AG04450 (cell line): ENCODE data around the gene MAML2. TPM values are rescaled to one million over a fixed set of nuclear protein-coding genes. Genes with fewer than 3 reads are reported as not detected.

ENCODE experiments used
- CTCF ChIA-PET: fragments of 300-600, 350-600 bp; formaldehyde crosslinking; extraction: SDS; loops from one replicate; lab custom pipeline; 2022; ENCODE audit warnings: antibody characterized with exemption, inconsistent platforms; lab: Charles Lee
- POLR2A ChIA-PET: fragments of 350-600 bp; formaldehyde crosslinking; extraction: SDS; loops from one replicate; lab custom pipeline; 2021; ENCODE audit warnings: antibody characterized with exemption, inconsistent platforms; lab: Yijun Ruan, JAX
- DNase-seq: peaks from one replicate; pipeline ENCODE4 v3.0.0-alpha.2; 2011; ENCODE audit warnings: low read depth, low spot score
- H3K27ac ChIP-seq: one replicate; pipeline ENCODE4 v1.5.1; 2012; ENCODE audit warnings: low read depth, low read length, control low read depth
- H3K27me3 ChIP-seq: one replicate; pipeline ENCODE4 v1.6.0; 2012; ENCODE audit warnings: low read length; ENCODE audit not compliant: control insufficient read depth, insufficient read depth
- H3K4me3 ChIP-seq: 2 replicates; pipeline ENCODE4 v1.5.1; 2011; ENCODE audit warnings: mild to moderate bottlenecking, low read depth, low read length, control low read depth
- H3K9me3 ChIP-seq: 2 replicates; pipeline ENCODE4 v1.5.1; 2012; ENCODE audit warnings: low read length; ENCODE audit not compliant: control insufficient read depth, insufficient read depth
- polyA minus RNA-seq: library from RNA; depleted of rRNA, polyadenylated mRNA; stranded (reverse); fragments of >200 nt; gene quantifications from 2 replicates; pipeline ENCODE4 v1.2.3, GENCODE V29; 2011; rRNA and poly(A)+ RNA removed
- polyA plus RNA-seq: library from polyadenylated mRNA; depleted of rRNA; stranded (reverse); fragments of >200 nt; gene quantifications from 2 replicates; pipeline ENCODE4 v1.2.3, GENCODE V29; 2011; rRNA removed
- TF ChIP-seq, protein P1 (sequence below): IDR thresholded peaks from 2 replicates; pipeline ENCODE4 v1.5.1; 2011; ENCODE audit warnings: low read depth, low read length, control low read depth, inconsistent platforms

MAML2 gene
- 23.0 TPM in 2 replicates for polyA plus RNA-seq
- polyA minus RNA-seq, result 55.4 and 56.9 TPM in 2 replicates

DNA sequence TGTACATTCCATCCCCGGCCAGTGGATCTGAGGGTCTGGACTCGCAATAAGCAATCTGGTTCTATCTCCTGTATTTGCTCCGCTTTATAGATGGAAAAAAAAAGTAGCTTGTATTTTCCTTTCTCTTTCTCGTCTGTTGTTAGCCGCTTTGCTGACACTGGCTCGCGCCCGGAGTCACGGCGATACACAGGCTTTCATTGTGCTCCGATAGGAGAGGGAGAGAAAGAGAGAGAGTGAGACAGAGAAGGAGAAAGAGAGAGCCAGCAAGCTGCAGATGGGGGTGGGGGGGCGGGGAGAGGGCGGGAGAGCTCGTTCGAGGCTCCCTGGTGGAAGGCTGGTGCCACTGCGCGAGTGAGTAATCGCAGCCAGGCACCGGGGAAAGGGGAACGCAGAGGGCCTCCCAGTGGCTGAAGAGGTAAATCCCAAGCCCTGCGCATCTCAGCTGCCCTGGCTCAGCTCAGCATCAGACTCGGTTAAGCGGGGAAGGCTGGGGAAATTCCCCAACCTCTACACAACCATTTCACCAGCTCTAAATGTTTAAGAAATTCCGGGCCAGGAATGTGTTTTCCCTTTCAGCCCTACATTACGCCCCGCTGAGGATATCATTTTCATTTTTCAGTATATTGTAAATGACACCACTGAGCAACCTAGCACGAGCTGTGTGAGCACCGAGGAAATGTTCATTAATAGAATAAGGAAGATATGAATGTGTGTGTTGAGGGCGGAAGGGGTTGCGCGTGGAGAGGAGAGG is at the start of gene MAML2:
Gene MAML2, minus strand, starts transcription at position 235 of the 751 bp plus-strand sequence. CDS start 1,300 bp downstream, outside the sequence.
- H3K4me3 ChIP-seq, result peak within 1 kb of the TSS; percentile 81
- H3K27me3 ChIP-seq, result no peaks in the 10 kb centered on the region
- ChIA-PET CTCF (interaction anchor here (0.6 to 4.1 kb wide), 123 partner anchors 9 to 575 kb away, joined by 3 to 63 read pairs (median 5); partner anchors contain the start of genes CCDC82, CEP57 and FAM76B), POLR2A (interaction anchor here (0.6 to 2.8 kb wide), 13 partner anchors 36 to 419 kb away, joined by 3 to 8 read pairs (median 5); partner anchors contain the start of genes CCDC82, JRKL and MTMR2)
- TF ChIP-seq, protein P1, sequence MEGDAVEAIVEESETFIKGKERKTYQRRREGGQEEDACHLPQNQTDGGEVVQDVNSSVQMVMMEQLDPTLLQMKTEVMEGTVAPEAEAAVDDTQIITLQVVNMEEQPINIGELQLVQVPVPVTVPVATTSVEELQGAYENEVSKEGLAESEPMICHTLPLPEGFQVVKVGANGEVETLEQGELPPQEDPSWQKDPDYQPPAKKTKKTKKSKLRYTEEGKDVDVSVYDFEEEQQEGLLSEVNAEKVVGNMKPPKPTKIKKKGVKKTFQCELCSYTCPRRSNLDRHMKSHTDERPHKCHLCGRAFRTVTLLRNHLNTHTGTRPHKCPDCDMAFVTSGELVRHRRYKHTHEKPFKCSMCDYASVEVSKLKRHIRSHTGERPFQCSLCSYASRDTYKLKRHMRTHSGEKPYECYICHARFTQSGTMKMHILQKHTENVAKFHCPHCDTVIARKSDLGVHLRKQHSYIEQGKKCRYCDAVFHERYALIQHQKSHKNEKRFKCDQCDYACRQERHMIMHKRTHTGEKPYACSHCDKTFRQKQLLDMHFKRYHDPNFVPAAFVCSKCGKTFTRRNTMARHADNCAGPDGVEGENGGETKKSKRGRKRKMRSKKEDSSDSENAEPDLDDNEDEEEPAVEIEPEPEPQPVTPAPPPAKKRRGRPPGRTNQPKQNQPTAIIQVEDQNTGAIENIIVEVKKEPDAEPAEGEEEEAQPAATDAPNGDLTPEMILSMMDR, result peak; percentile 93
- H3K9me3 ChIP-seq, result peaks cover 2% of the 10 kb centered on the region; the same call in 1 of the 2 replicates
- H3K27ac ChIP-seq, result peak within 1 kb of the TSS; percentile 40
- DNase-seq, result peak; percentile 89

DNA sequence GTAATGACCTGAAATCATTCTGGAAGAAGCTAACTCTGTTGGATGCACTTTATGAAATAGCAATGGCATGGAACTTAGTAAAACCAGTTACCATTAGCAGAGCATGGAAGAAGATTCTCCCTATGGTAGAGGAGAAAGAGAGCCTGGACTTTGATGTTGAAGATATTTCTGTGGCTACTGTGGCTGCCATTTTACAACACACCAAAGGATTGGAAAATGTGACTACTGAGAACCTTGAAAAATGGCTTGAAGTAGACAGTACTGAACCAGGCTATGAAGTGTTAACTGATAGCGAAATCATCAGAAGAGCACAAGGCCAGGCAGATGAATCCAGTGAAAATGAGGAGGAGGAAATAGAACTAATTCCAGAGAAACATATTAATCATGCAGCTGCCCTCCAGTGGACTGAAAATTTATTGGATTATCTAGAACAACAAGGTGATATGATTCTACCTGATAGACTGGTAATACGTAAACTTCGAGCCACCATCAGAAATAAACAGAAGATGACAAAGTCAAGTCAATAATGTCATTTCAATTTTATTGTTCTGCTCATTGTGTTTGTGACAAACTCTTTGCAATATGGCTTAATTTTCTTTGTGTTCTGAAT is 48.8 kb upstream of the MAML2 start:
- POLR2A ChIA-PET, result no interaction called here
- H3K27ac ChIP-seq, result no peak overlapping the region

DNA sequence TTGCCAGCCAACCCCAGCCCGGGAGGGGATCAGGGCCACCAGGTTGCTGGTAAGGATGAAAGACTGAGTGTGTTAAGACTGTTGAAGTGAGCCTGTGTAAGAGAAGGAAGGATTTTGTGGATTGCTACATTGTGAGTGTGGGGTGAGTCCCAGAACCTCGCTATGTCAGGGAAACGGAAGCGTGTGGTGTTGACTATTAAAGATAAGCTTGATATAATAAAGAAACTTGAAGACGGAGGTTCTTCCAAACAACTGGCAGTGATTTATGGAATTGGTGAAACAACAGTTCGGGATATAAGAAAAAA is 47.4 kb upstream of the MAML2 start:
- DNase-seq, result no peak
- CTCF ChIA-PET, result interaction anchor here (0.6 to 1.5 kb wide), 5 partner anchors 34 to 555 kb away, joined by 3 to 4 read pairs (median 3); no protein-coding TSS in a partner anchor
- H3K9me3 ChIP-seq, result no peaks in the 10 kb centered on the region; the same call in 1 of the 2 replicates
- H3K27ac ChIP-seq, result peak overlapping the region; percentile 91
- H3K27me3 ChIP-seq, result no peaks in the 10 kb centered on the region
- peak overlapping the region; percentile 91 for H3K4me3 ChIP-seq
- POLR2A ChIA-PET, result interaction anchor here (0.8 to 1.6 kb wide), 6 partner anchors 246 to 1323 kb away, joined by 3 to 12 read pairs (median 4); partner anchors contain the start of genes CEP57 and FAM76B
- TF ChIP-seq, protein P1, result no peak

More for the DNA sequence above, 48.8 kb upstream of the MAML2 start:
- Histone ChIP-seq H3K27me3 (no peaks in the 10 kb centered on the region), H3K9me3 (no peaks in the 10 kb centered on the region; the same call in 1 of the 2 replicates), H3K4me3 (no peak overlapping the region)
- TF ChIP-seq, protein P1, result no peak
- DNase-seq, result no peak
- CTCF ChIA-PET, result interaction anchor here (1.3 kb wide), 1 partner anchor 409 kb away, joined by 3 read pairs; no protein-coding TSS in a partner anchor

DNA sequence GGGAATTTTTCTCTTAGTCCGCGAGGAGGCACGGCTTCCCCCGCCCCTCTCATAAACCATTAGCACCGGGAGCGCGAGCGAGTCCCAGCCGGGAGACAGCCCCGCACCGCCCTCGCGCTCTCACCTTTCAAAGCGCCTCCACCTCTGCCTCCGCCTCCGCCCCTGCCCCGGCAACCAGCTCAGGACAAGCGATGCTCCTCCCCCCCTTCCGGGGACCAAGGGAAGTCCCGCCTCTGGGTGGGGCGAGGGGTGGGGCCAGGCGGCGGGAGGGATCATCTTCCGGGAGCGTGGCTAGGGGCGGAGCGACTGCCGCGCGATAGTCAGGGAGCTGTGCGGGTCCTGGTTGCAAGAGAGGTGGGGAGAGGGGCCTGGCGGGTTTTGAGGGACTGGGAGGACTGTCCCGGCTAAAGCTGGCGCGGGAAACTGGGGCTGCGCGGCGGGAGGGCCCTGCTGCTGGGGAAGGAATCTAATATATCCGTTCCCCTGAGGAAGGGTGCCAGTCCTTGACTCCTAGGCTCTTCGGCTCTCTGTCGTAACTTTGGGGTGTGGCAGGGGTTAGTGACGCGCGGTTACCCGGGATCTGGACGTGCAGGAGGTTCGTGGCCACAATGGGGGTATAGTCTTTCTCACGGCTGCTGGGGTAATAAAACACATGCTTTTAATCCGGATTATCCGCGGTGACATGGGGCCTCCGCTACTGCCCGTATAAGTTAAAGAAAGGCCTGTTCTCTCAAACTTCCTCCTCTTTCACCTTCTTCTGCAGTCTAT is 46.9 kb upstream of the MAML2 start, which contains the start of the genes CCDC82 and JRKL:
Gene CCDC82, minus strand, starts transcription at position 193 of the 768 bp plus-strand sequence. CDS start 5,165 bp downstream, outside the sequence.
Gene JRKL, plus strand, starts transcription at position 294 of the 768 bp plus-strand sequence. CDS start 637 bp downstream, outside the sequence.
- TF ChIP-seq, protein P1, result no peak
- peak within 1 kb of the TSS; percentile 91 for H3K27ac ChIP-seq
- H3K27me3 ChIP-seq, result no peaks in the 10 kb centered on the region
- DNase-seq, result peak; percentile 87
- H3K9me3 ChIP-seq, result no peaks in the 10 kb centered on the region; the same call in 1 of the 2 replicates
- H3K4me3 ChIP-seq, result peak within 1 kb of the TSS; percentile 91
- CTCF ChIA-PET, result interaction anchor here (0.7 to 1.9 kb wide), 6 partner anchors 35 to 554 kb away, joined by 3 to 10 read pairs (median 4); partner anchors contain the start of gene MAML2
- POLR2A ChIA-PET, result interaction anchor here (0.6 to 1.6 kb wide), 15 partner anchors 22 to 1323 kb away, joined by 3 to 12 read pairs (median 4); partner anchors contain the start of genes CEP57, FAM76B and MAML2
